IPS DF 19.7 (cell line): ENCODE results near the gene PAN2.

Experiments used
- DNase-seq: peaks from one replicate; pipeline ENCODE4 v3.0.0-alpha.2; 2013; ENCODE audit warnings: low read depth, low spot score

Gene PAN2, protein sequence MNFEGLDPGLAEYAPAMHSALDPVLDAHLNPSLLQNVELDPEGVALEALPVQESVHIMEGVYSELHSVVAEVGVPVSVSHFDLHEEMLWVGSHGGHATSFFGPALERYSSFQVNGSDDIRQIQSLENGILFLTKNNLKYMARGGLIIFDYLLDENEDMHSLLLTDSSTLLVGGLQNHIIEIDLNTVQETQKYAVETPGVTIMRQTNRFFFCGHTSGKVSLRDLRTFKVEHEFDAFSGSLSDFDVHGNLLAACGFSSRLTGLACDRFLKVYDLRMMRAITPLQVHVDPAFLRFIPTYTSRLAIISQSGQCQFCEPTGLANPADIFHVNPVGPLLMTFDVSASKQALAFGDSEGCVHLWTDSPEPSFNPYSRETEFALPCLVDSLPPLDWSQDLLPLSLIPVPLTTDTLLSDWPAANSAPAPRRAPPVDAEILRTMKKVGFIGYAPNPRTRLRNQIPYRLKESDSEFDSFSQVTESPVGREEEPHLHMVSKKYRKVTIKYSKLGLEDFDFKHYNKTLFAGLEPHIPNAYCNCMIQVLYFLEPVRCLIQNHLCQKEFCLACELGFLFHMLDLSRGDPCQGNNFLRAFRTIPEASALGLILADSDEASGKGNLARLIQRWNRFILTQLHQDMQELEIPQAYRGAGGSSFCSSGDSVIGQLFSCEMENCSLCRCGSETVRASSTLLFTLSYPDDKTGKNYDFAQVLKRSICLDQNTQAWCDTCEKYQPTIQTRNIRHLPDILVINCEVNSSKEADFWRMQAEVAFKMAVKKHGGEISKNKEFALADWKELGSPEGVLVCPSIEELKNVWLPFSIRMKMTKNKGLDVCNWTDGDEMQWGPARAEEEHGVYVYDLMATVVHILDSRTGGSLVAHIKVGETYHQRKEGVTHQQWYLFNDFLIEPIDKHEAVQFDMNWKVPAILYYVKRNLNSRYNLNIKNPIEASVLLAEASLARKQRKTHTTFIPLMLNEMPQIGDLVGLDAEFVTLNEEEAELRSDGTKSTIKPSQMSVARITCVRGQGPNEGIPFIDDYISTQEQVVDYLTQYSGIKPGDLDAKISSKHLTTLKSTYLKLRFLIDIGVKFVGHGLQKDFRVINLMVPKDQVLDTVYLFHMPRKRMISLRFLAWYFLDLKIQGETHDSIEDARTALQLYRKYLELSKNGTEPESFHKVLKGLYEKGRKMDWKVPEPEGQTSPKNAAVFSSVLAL

DNA sequence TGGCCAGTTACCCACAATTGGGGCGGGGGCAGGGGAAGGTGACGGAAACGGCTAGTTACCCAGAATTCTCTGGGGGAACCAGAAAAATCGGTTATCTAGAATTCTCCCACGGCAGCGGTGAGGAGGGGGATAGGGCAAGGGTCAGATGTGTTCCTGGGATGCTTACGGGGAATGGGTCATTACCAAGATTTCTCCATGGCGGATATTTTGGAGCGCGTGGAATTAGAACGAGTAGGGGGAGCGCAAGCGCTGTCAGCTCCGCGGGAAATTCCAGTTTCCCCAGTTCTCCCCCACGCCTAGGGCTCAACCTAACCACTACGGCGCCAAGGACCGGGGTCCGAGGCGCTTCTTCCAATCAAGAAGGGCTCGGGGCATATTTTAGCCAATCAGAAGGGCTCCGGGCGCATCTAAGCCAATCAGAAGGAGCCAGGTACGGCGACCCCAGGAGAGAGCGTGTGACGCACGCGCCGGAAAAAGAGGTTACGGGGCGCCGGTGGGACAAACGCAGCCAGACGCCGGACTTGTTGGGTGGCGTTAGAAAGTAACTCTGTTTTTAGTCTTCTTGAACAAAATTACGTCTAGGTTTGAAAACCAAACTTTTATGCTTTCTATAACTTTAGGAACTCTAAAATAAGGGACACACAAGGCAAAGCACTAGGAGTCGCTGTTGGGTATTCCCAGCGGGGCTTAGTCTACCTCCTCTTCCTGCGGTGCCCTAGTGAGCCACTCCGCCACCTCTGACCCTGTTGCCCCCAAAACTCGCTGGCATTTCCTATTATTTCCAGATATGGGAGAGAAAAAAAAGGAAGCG lies at the start of gene PAN2:
TSS of gene PAN2 (minus strand) at position 322 of the 811 bp plus-strand sequence. CDS start 906 bp downstream, outside the sequence.
- peak; percentile 85 for DNase-seq

GRCh38 chr12:56382611-56383010 lies 48.8 kb upstream of the PAN2 start:
- DNase-seq: no peak

- no peak for DNase-seq
These were observed 44.2 kb upstream of the PAN2 start for GRCh38 chr12:56377989-56378316.

DNA sequence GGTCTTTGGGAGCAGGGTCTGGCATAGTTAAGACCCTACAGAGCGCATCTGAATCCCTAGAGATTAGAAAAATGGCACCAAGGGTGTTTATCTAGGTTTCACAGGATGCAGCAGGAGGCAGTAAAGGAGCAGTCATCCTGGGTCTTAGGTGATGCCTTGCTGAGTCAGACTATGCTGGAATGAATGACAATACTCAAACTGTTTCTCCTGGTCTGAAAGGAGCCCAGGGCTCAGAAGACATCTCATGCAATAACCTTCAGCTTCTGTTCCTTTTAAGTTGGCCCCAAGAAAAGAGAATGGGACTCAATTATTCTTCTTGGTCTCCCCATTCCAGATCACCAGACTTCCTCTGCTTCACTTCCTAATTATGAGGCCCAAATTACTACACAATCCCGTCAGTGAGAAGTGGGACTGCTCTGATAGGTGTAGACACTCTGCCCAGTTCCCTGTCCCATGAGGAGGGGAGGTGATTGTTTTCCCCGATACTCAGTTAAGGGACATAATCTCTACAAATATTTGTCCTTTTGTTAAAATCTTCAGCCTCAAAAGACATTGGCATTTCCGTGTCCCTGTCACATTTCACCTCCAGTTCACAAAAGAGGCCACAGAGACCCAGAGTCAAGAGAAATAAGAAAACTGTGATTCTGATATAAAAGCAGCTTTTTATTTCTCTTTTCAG lies 43.6 kb upstream of the PAN2 start:
- peak; percentile 52 for DNase-seq

- no peak for DNase-seq
These were observed 42.0 kb upstream of the PAN2 start for GRCh38 chr12:56375598-56376434.

DNA sequence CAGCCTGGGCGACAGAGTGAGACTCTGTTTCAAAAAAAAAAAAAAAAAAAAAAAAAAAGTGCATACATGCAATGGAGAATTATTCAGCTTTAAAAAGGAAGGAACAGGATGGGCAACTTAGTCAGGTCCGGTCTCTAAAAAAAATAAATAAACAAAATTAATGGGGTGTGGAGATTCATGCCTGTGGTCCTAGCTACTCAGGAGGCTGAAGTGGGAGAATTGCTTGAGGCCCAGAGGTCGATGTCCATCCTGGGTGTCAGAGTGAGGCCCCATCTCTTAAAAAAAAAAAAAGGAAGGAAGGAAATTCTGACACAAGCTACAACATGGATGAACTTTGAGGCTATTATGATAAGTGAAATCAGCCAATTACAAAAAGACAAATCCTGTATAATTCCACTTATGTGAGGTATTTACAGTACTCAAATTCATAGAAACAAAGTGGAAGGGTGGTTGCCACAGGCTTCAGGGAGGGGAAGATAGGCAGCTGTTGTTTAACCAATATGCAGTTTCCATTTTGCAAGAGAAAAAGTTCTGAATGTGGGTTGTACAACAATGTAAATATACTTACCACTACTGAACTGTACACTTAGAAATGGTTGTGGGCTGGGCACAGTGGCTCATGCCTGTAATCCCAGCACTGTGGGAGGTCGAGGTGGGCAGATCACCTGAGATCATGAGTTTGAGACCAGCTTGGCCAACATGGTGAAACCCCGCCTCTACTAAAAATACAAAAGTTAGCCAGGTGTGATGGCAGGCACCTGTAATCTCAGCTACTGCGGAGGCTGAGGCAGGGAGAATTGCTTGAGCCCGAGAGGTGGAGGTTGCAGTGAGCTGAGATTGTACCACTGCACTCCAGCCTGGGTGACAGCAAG lies 41.2 kb upstream of the PAN2 start:
- DNase-seq: no peak

GRCh38 chr12:56373515-56373914 lies 39.7 kb upstream of the PAN2 start:
- no peak for DNase-seq

DNA sequence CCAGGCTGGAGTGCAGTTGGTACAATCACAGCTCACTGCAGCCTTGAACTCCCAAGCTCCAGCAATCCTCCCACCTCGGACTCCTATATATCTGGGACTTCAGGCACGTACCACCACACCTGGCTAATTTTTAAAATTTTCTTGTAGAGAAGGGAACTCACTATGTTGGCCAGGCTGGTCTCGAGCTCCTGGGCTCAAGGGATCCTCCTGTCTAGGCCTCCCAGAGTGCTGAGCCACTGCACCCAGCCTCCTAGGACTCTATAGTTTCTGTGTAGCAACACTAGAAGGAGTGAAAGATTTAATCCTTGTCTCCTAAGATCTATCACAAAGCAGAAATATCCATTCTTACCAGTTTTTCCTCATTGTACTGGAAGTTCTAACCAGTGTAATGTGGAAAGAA lies 33.1 kb upstream of the PAN2 start:
- no peak for DNase-seq

DNA sequence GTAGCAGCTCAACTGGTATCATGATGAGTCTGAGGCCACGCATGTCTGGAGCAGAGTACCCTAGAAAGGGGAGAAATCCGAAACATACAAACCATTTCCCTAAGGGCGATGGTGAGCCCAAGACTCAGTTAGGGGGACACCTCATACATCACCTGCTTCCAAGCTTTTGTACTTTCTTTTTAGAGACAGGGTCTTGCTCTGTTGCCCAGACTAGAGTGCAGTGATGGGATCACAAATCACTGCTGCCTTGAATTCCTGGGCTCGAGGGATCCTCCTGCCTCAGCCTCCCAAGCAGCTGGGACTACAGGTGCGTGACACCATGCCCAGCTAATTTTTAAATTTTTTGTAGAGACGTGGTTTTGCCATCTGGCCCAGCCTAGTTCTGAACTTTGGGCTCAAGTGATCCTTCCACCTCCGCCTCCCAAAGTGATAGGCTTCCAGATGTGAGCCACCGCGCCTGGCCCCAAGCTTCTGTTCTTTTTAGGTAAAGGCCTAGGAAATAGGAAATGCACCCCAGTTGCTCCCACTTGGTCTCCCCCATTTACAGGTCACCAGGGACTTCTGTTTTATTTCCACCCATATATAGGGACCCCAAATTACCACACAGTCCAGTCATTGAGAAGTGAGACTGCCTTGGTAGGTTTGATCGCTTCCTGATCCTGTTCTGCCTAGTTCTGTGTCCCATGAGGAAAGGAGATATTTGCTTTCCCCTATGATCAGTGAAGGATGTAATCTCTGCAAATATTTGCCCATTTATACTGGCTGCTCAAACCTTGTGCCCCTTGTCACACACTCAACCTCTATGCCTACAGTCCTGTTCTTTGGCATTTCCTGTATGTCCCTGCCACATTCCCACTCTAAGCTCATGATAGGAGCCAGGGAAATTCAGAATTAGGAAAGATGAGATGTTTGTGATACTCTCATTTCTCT lies 28.6 kb upstream of the PAN2 start, which contains the start of gene APOF:
TSS of gene APOF (minus strand) at position 728 of the 930 bp plus-strand sequence. CDS start at position 616, 112 bp downstream.
- no peak for DNase-seq

DNA sequence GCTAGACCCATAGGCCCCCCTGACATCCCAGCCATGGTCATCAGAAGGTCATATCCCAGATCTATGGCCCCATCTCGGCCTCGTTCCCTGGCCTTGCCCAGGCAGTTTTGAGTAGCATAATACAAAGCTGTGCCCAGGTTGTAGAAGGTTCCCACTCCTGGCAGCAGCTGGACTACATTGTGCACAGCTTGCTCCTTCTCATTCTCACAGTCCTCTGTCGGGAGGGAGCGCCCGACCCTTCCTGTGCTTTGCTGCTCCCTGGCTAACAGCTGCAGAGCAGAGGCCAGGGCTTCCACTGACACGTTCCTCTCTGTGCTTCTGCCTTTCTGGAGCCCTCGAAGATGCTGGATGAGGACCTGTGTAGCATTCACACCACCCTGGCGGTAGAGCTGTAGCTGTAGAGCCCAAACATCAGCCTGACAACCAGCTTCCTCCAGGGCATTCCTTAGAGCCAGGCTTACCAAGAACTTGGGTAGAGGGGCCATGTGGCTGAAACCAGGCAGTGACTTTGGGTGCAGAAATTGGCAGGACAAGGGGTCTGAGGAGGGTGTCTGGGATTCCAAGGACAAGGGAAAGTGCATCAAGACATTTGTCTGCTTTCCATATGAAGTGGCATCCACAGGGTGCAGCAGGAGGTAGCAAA lies 27.8 kb upstream of the PAN2 start:
- no peak for DNase-seq

- DNase-seq: peak; percentile 100
These were observed 26.3 kb upstream of the PAN2 start, which contains the start of gene STAT2 for GRCh38 chr12:56359851-56360767. Gene STAT2, minus strand, starts transcription at chr12:56360107. Its CDS starts 3,536 bp downstream, at chr12:56356571.

DNA sequence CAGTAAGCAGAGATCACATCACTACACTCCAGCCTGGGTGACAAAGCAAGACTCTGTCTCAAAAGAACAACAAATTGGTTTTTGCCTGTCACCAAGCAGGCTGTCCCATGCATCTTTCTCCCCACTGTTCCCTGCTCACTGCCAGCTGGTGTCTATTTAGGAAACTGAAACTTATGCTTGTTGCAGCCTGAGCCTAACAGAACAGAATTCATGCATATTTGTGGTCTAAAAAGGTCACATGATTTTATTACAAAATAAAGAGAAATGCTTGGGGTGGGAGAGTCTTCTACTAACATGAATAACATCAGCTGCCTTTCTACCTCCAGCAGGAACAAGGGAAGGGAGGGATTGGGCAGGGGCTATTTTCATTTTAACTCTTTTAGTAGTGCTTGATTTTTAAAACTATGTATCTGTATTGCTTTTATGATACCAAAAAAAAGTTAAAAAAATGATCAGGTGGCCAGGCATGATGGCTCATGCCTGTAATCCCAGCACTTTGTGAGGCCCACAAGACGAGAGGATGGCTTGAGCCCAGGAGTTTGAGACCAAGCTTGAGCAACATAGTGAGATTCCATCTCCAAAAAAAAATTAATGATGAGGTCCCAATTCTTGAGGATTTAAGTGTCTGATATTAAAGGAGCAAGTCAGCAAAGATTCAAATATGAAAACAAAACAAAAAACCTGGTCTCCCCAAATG lies 25.2 kb upstream of the PAN2 start:
- no peak for DNase-seq

DNA sequence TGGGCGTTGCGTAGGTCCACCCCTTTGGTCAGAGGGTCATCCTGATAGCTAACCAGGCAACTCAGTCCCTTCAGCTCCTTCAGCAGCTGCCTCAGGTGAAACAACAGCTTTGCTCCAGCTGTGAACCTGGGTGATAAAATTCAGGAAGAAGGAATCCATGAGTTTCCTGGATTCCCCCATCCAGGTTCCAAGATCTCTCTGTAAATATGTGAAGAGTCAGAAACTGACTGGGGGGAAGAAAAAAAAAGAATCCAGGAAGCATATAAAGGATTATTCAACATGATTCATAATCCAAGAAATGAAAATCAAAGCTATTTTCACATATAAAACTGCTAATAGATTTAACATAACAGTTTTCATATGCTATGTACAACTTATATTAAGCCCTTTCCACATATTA lies 17.5 kb upstream of the PAN2 start:
- no peak for DNase-seq

DNA sequence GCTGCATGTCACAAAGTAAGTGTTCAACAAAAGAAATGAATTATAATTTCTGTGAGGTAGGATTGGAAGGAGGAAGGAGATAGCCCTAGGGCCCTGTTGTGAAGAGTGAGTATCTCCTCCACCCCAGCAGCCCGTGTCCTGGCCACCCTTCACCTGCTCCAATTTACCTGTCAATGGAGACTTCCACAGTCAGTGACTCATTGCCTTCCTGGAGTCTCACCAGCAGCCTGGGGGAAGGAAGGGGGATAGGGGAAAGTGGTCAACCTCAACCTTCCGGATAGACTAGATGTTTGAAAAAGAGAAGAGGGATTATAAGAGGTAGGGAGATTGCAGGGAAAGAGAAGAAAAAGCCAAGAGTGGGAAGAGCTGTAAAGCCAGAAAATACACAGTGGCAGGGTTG lies 16.9 kb upstream of the PAN2 start:
- no peak for DNase-seq

- DNase-seq: no peak
These were observed 15.0 kb upstream of the PAN2 start for GRCh38 chr12:56348776-56349175.
